OCI-LY3 (cell line): ENCODE results near the gene PTAR1.

ENCODE experiments used
- H2AFZ ChIP-seq: fragments of 200-600, 300-600 bp; shearing (Covaris generic); 2 replicates; pipeline ENCODE4 v1.6.0; 2014; ENCODE audit warnings: antibody characterized with exemption, low read depth, low read length
- H3K27ac ChIP-seq: fragments of 200-600, 300-600 bp; sonication (generic); 2 replicates; pipeline ENCODE4 v1.5.1; 2014; ENCODE audit warnings: mild to moderate bottlenecking, low read length, moderate library complexity, mixed read lengths
- H3K27me3 ChIP-seq: fragments of 200-600, 300-600 bp; sonication (generic); 2 replicates; pipeline ENCODE4 v1.6.1; 2014; ENCODE audit warnings: low read depth, low read length, mixed read lengths
- H3K36me3 ChIP-seq: fragments of 200-600, 300-600 bp; sonication (generic); replicated peaks from 2 replicates; pipeline ENCODE3; 2014; ENCODE audit warnings: low read depth, low read length, mixed read lengths
- H3K4me1 ChIP-seq: fragments of 300-600, 200-600 bp; sonication (generic); 2 replicates; pipeline ENCODE4 v1.6.1; 2014; ENCODE audit warnings: low read length, mixed read lengths
- H3K4me2 ChIP-seq: fragments of 200-600, 300-600 bp; sonication (generic); 2 replicates; pipeline ENCODE4 v1.6.1; 2014; ENCODE audit warnings: low read length, mixed read lengths
- H3K4me3 ChIP-seq: fragments of 300-600, 200-600 bp; sonication (generic); 2 replicates; pipeline ENCODE4 v1.5.1; 2014; ENCODE audit warnings: antibody characterized with exemption, mild to moderate bottlenecking, low read length, moderate library complexity
- H3K79me2 ChIP-seq: fragments of 300-600, 200-600 bp; shearing (Covaris generic); 2 replicates; pipeline ENCODE4 v1.6.1; 2014; ENCODE audit warnings: mild to moderate bottlenecking, low read length, mixed read lengths
- H3K9ac ChIP-seq: fragments of 300-600, 200-600 bp; shearing (Covaris generic); 2 replicates; pipeline ENCODE4 v1.6.0; 2014; ENCODE audit warnings: mild to moderate bottlenecking, low read length, moderate library complexity
- H3K9me3 ChIP-seq: fragments of 200-600, 300-600 bp; shearing (Covaris generic); 2 replicates; pipeline ENCODE4 v1.6.1; 2014; ENCODE audit warnings: low read length, mixed read lengths; ENCODE audit not compliant: insufficient read depth
- H4K20me1 ChIP-seq: fragments of 200-600, 300-600 bp; sonication (generic); 2 replicates; pipeline ENCODE4 v1.6.1; 2016; ENCODE audit warnings: low read length, mixed read lengths; ENCODE audit not compliant: insufficient read depth
- EZH2phosphoT487 ChIP-seq: fragments of 200-600 bp; shearing (Covaris generic); IDR thresholded peaks from 2 replicates; pipeline ENCODE4 v1.6.1; 2018; ENCODE audit warnings: antibody characterized with exemption, mixed run types, low read depth
- TF ChIP-seq, protein P1 (sequence below): fragments of 200-600, 300-600 bp; sonication (generic); IDR thresholded peaks from 2 replicates; pipeline ENCODE4 v1.5.1; 2014; ENCODE audit warnings: antibody characterized with exemption, low read length, low read depth

The PTAR1 gene

DNA sequence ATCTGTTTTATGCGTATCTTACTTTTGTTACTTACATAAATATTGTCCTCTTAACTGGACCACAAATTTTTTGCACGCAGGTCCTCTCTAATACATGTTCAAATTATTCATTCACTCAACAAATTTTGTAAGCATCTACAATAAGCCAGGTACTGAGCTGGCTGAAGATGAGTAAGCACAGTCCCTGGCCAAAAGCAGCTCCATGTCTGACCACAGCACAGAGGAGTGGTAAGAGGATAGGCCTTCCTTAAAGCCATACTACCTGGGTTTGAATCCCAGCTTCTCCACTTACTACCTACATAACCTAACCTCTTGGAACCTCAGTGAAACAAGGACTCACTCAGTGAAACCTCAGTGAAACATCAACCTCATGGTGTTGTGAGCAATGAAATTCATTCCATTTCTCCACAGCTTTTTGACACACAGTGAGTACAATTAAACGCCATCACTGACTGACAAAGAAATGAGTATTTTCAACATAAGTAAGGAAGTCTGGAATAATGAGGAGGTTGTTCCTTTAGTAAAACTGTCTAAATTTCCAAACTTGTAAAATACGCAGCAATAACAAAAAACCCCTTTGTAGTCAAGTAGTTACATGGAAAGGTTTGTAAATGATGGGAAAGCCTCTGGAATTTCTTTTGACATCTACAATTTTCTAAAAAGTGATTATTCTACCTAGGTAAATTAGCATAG, 15.0 kb downstream of the PTAR1 start:
- no peak overlapping the region for H3K4me3 ChIP-seq
- no peak overlapping the region for H3K9ac ChIP-seq
- H3K9me3 ChIP-seq: no peaks in the 10 kb centered on the region
- H3K4me1 ChIP-seq: peaks cover 6% of the 10 kb centered on the region
- no peaks in the 10 kb centered on the region for H3K27me3 ChIP-seq
- peaks cover 15% of the 10 kb centered on the region for H3K36me3 ChIP-seq
- TF ChIP-seq, protein P1, sequence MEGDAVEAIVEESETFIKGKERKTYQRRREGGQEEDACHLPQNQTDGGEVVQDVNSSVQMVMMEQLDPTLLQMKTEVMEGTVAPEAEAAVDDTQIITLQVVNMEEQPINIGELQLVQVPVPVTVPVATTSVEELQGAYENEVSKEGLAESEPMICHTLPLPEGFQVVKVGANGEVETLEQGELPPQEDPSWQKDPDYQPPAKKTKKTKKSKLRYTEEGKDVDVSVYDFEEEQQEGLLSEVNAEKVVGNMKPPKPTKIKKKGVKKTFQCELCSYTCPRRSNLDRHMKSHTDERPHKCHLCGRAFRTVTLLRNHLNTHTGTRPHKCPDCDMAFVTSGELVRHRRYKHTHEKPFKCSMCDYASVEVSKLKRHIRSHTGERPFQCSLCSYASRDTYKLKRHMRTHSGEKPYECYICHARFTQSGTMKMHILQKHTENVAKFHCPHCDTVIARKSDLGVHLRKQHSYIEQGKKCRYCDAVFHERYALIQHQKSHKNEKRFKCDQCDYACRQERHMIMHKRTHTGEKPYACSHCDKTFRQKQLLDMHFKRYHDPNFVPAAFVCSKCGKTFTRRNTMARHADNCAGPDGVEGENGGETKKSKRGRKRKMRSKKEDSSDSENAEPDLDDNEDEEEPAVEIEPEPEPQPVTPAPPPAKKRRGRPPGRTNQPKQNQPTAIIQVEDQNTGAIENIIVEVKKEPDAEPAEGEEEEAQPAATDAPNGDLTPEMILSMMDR: no peak
- H2AFZ ChIP-seq: no peak overlapping the region
- no peak overlapping the region for H3K27ac ChIP-seq
- H4K20me1 ChIP-seq: no peaks in the 10 kb centered on the region
- no peak overlapping the region for H3K4me2 ChIP-seq
- peaks cover 19% of the 10 kb centered on the region for H3K79me2 ChIP-seq

- Histone ChIP-seq H3K36me3 (peaks cover 17% of the 10 kb centered on the region), H3K4me3 (no peak overlapping the region), H3K9me3 (no peaks in the 10 kb centered on the region), H3K79me2 (peaks cover 19% of the 10 kb centered on the region), H2AFZ (no peak overlapping the region), H3K4me2 (no peak overlapping the region), H4K20me1 (no peaks in the 10 kb centered on the region), H3K4me1 (peaks cover 6% of the 10 kb centered on the region), H3K27ac (no peak overlapping the region), H3K27me3 (no peaks in the 10 kb centered on the region), H3K9ac (no peak overlapping the region)
- no peak for TF ChIP-seq EZH2phosphoT487
- TF ChIP-seq, protein P1: no peak
These were observed 15.9 kb downstream of the PTAR1 start for GRCh38 chr9:69743930-69744329.

- H3K4me1 ChIP-seq: peaks cover 6% of the 10 kb centered on the region
- no peak for TF ChIP-seq EZH2phosphoT487
- TF ChIP-seq, protein P1: no peak
- H3K27me3 ChIP-seq: no peaks in the 10 kb centered on the region
- no peak overlapping the region for H2AFZ ChIP-seq
- peaks cover 17% of the 10 kb centered on the region for H3K36me3 ChIP-seq
- H3K9me3 ChIP-seq: no peaks in the 10 kb centered on the region
- no peak overlapping the region for H3K27ac ChIP-seq
- H3K4me3 ChIP-seq: no peak overlapping the region
- no peak overlapping the region for H3K4me2 ChIP-seq
- peaks cover 15% of the 10 kb centered on the region for H3K79me2 ChIP-seq
- H3K9ac ChIP-seq: no peak overlapping the region
- H4K20me1 ChIP-seq: no peaks in the 10 kb centered on the region
These were observed 18.8 kb downstream of the PTAR1 start for GRCh38 chr9:69740872-69741505.

GRCh38 chr9:69731348-69731747, 28.5 kb downstream of the PTAR1 start:
- Histone ChIP-seq H3K27ac (no peak overlapping the region), H2AFZ (no peak overlapping the region), H3K9ac (no peak overlapping the region), H3K4me2 (no peak overlapping the region), H4K20me1 (no peaks in the 10 kb centered on the region), H3K9me3 (no peaks in the 10 kb centered on the region), H3K4me1 (no peaks in the 10 kb centered on the region), H3K4me3 (no peak overlapping the region), H3K79me2 (no peaks in the 10 kb centered on the region), H3K36me3 (peaks cover 43% of the 10 kb centered on the region), H3K27me3 (no peaks in the 10 kb centered on the region)
- no peak for TF ChIP-seq EZH2phosphoT487
- TF ChIP-seq, protein P1: no peak
